CD4-positive, alpha-beta memory T cell (primary cell): ENCODE measurements around the gene CALML3. TPM values are rescaled to one million over a fixed set of nuclear protein-coding genes. Genes with fewer than 3 reads are reported as not detected.

Experiments
- CTCF ChIA-PET: fragments of 350-600 bp; sonication (Branson Sonifier 250); formaldehyde crosslinking; loops from one replicate; lab custom pipeline; 2021; ENCODE audit warnings: inconsistent platforms; ENCODE audit not compliant: partially characterized antibody; lab: Charles Lee
- POLR2A ChIA-PET: fragments of 350-600 bp; sonication (Branson Sonifier 250); formaldehyde crosslinking; loops from one replicate; lab custom pipeline; 2021; ENCODE audit not compliant: partially characterized antibody; lab: Charles Lee
- DNase-seq, 5 donors: peaks; one replicate each; pipeline versions ENCODE4 v3.0.0 to v3.0.0-alpha.2; 2020 to 2022; ENCODE audit warnings: mixed read lengths in 1 of 5
- H3K27ac ChIP-seq: one replicate; pipeline ENCODE4 v1.7.0; 2013; ENCODE audit warnings: low read depth, low read length
- H3K27me3 ChIP-seq: 2 replicates; pipeline ENCODE4 v1.7.0; 2013; ENCODE audit warnings: mild to moderate bottlenecking, low read length, moderate library complexity; ENCODE audit not compliant: insufficient read depth
- H3K36me3 ChIP-seq: 2 replicates; pipeline ENCODE4 v1.7.0; 2013; ENCODE audit warnings: mild to moderate bottlenecking, low read length, moderate library complexity; ENCODE audit not compliant: insufficient read depth
- H3K4me1 ChIP-seq: 2 replicates; pipeline ENCODE4 v1.7.0; 2013; ENCODE audit warnings: mild to moderate bottlenecking, low read length, moderate library complexity; ENCODE audit not compliant: insufficient read depth
- H3K4me3 ChIP-seq, 2 donors: one replicate each; pipeline ENCODE4 v1.7.0; 2013; ENCODE audit warnings: low read length in 2 of 2, mild to moderate bottlenecking in 1 of 2
- H3K9me3 ChIP-seq, 2 donors: one replicate each; pipeline ENCODE4 v1.7.0; 2013; ENCODE audit warnings: low read length in 2 of 2, control low read depth in 1 of 2; ENCODE audit not compliant: control insufficient read depth in 1 of 2
- H3K27ac Mint-ChIP-seq, 7 donors: one replicate each; pipeline ENCODE4 v1.8.0; 2020 to 2021; ENCODE audit warnings: mixed read lengths in 7 of 7, mild to moderate bottlenecking in 6 of 7, inconsistent platforms in 3 of 7, moderate library complexity in 3 of 7
- H3K27me3 Mint-ChIP-seq, 2 donors: one replicate each; pipeline ENCODE4 v1.8.0; 2020 to 2021; ENCODE audit warnings: mixed read lengths in 2 of 2
- H3K36me3 Mint-ChIP-seq, 2 donors: one replicate each; pipeline ENCODE4 v1.8.0; 2020 to 2021; ENCODE audit warnings: mixed read lengths in 2 of 2, inconsistent platforms in 1 of 2, mild to moderate bottlenecking in 1 of 2
- H3K4me1 Mint-ChIP-seq, 4 donors: one replicate each; pipeline ENCODE4 v1.8.0; 2020 to 2021; ENCODE audit warnings: mixed read lengths in 4 of 4, mild to moderate bottlenecking in 1 of 4
- H3K4me3 Mint-ChIP-seq, 8 donors: one replicate each; pipeline ENCODE4 v1.8.0; 2020 to 2021; ENCODE audit warnings: mixed read lengths in 8 of 8, mild to moderate bottlenecking in 7 of 8, moderate library complexity in 6 of 8, inconsistent platforms in 3 of 8
- H3K9me3 Mint-ChIP-seq, 8 donors: one replicate each; pipeline ENCODE4 v1.8.0; 2020 to 2021; ENCODE audit warnings: mixed read lengths in 8 of 8, mild to moderate bottlenecking in 5 of 8, inconsistent platforms in 3 of 8, moderate library complexity in 1 of 8
- intact Hi-C: fragments of 100-400 bp; cut with micrococcal nuclease; formaldehyde crosslinking; loops from one replicate; pipeline ENCODE4 v1.15.1; 2023
- polyA plus RNA-seq, 2 donors: library from polyadenylated mRNA; unstranded; fragments of 300-500 nt; fragmentation: Illumina TruSeq; gene quantifications; one replicate each; pipeline ENCODE4 v1.2.3, GENCODE V29; 2021
- total RNA-seq, 2 experiments: library from RNA; stranded (reverse); gene quantifications; one replicate each; pipeline ENCODE4 v1.2.3, GENCODE V29; 2021

Gene CALML3
- total and polyA plus RNA-seq, 4 experiments from 2014 or later, result not detected

DNA sequence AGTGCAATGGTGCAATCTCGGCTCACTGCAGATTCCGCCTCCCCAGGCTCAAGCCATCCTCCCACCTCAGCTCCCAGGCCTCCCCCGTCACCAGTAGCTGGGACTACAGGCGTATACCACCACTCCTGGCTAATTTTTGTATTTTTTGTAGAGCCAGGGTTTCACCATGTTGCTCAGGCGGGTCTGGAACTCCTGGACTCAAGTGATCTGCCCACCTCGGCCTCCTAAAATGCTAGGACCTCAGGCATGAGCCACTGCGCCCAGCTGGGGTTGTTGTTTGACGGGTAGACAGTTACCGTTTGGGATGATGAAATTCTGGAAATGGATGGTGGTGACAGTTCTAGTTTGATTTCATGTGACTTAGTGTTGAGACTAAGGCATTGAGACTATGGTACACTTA is 15.3 kb downstream of the CALML3 start:
- Histone ChIP-seq H3K4me3 (no peak overlapping the region), H3K9me3 (no peaks in the 10 kb centered on the region), H3K4me1 (peaks cover 4% of the 10 kb centered on the region), H3K27ac (no peak overlapping the region), H3K27me3 (no peaks in the 10 kb centered on the region), H3K36me3 (no peaks in the 10 kb centered on the region)
- ChIA-PET CTCF (no interaction called here), POLR2A (no interaction called here)
- no peaks in the 10 kb centered on the region for H3K4me1 Mint-ChIP-seq
- intact Hi-C loops, result no loop called here
- peaks cover 2 to 4% of the 10 kb centered on the region in 2 donors for H3K36me3 Mint-ChIP-seq
- H3K27ac Mint-ChIP-seq, result no peak overlapping the region
- H3K27me3 Mint-ChIP-seq, result peaks cover 0 to 3% of the 10 kb centered on the region in 2 donors
- H3K4me3 Mint-ChIP-seq, result no peak overlapping the region
- H3K9me3 Mint-ChIP-seq, result peaks cover 0 to 28% (median 18%) of the 10 kb centered on the region in 8 donors
- DNase-seq, result no peak

DNA sequence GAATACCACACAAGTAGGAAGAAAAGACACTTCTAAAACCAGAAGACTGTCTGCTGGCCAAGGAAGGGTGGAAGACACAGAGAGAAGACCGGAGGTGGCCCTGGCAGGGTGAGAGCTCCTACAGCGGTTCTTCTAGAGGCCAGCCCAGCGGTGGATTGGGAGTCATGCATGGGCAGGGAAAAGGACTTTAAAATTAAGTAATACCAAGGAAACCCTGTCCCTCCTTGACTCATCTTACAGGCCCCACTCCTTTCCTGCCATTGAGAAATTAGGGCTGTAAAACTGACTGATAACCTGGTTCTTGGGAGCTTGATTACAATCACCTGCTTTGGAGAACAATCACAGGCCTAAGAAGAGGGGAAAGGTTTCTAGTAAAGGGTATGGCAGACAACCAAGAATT is 16.1 kb downstream of the CALML3 start:
- H3K27me3 ChIP-seq, result no peaks in the 10 kb centered on the region
- peaks cover 4% of the 10 kb centered on the region for H3K4me1 ChIP-seq
- Mint-ChIP-seq H3K36me3 (peaks cover 2 to 4% of the 10 kb centered on the region in 2 donors), H3K27ac (no peak overlapping the region), H3K27me3 (peaks cover 0 to 3% of the 10 kb centered on the region in 2 donors), H3K9me3 (peaks cover 0 to 28% (median 18%) of the 10 kb centered on the region in 8 donors), H3K4me3 (no peak overlapping the region), H3K4me1 (no peaks in the 10 kb centered on the region)
- DNase-seq, result no peak
- ChIA-PET POLR2A (no interaction called here), CTCF (no interaction called here)
- intact Hi-C loops, result no loop called here
- H3K27ac ChIP-seq, result no peak overlapping the region
- H3K36me3 ChIP-seq, result no peaks in the 10 kb centered on the region
- no peak overlapping the region for H3K4me3 ChIP-seq
- H3K9me3 ChIP-seq, result no peaks in the 10 kb centered on the region

DNA sequence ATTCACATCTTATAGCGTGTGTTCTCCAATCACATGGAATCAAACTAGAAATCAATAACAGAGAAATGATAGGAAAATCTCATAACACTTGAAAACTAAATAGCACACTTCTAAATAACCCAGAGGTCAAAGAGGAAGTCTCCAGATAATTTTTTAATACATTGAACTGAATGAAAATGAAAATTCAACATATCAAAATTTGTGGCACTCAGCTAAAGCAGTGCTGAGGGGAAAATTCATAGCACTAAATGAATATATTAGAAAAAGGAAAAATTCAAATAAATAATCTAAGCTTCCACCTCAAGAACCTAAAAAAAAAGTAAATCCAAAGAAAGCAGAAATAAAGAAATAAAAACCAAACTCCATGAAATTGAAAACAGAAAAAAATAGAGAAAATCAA is 17.3 kb downstream of the CALML3 start:
- Histone ChIP-seq H3K4me1 (peaks cover 4% of the 10 kb centered on the region), H3K36me3 (no peaks in the 10 kb centered on the region), H3K27me3 (no peaks in the 10 kb centered on the region), H3K9me3 (no peaks in the 10 kb centered on the region), H3K4me3 (no peak overlapping the region), H3K27ac (no peak overlapping the region)
- ChIA-PET CTCF (no interaction called here), POLR2A (no interaction called here)
- no peak overlapping the region for H3K4me3 Mint-ChIP-seq
- peaks cover 2 to 4% of the 10 kb centered on the region in 2 donors for H3K36me3 Mint-ChIP-seq
- H3K4me1 Mint-ChIP-seq, result no peaks in the 10 kb centered on the region
- DNase-seq, result no peak
- intact Hi-C loops, result no loop called here
- no peak overlapping the region for H3K27ac Mint-ChIP-seq
- peaks cover 0 to 3% of the 10 kb centered on the region in 2 donors for H3K27me3 Mint-ChIP-seq
- H3K9me3 Mint-ChIP-seq, result peaks cover 0 to 28% (median 18%) of the 10 kb centered on the region in 8 donors

DNA sequence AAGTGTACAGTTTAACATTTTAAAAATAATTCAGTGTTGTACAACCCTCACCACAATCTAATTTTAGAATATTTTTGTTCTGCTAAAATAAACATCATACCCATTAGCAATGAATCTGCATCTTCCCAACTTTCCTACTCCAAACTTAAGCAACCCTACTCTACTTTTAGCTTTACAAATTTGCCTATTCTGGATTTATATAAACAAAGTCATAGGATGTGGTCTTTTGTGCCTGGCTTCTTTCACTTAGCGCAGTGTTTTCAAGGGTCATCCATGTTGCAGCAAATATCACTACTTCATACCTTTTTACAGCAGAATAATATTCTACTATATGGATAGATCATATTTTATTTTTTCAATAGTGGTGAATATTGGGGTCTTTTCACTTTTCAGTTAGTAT is 18.9 kb downstream of the CALML3 start:
- H3K9me3 Mint-ChIP-seq, result peaks cover 0 to 28% (median 18%) of the 10 kb centered on the region in 8 donors
- no peaks in the 10 kb centered on the region for H3K9me3 ChIP-seq
- H3K36me3 ChIP-seq, result no peaks in the 10 kb centered on the region
- H3K4me1 Mint-ChIP-seq, result no peaks in the 10 kb centered on the region
- intact Hi-C loops, result no loop called here
- H3K27ac Mint-ChIP-seq, result no peak overlapping the region
- CTCF ChIA-PET, result no interaction called here
- H3K36me3 Mint-ChIP-seq, result peaks cover 2 to 4% of the 10 kb centered on the region in 2 donors
- no peaks in the 10 kb centered on the region for H3K27me3 ChIP-seq
- no peak overlapping the region for H3K27ac ChIP-seq
- DNase-seq, result no peak
- POLR2A ChIA-PET, result interaction anchor here (0.5 kb wide), 1 partner anchor 345 kb away, joined by 3 read pairs; no protein-coding TSS in a partner anchor
- no peak overlapping the region for H3K4me3 ChIP-seq
- peaks cover 0 to 3% of the 10 kb centered on the region in 2 donors for H3K27me3 Mint-ChIP-seq
- no peak overlapping the region for H3K4me3 Mint-ChIP-seq
- H3K4me1 ChIP-seq, result peaks cover 12% of the 10 kb centered on the region

DNA sequence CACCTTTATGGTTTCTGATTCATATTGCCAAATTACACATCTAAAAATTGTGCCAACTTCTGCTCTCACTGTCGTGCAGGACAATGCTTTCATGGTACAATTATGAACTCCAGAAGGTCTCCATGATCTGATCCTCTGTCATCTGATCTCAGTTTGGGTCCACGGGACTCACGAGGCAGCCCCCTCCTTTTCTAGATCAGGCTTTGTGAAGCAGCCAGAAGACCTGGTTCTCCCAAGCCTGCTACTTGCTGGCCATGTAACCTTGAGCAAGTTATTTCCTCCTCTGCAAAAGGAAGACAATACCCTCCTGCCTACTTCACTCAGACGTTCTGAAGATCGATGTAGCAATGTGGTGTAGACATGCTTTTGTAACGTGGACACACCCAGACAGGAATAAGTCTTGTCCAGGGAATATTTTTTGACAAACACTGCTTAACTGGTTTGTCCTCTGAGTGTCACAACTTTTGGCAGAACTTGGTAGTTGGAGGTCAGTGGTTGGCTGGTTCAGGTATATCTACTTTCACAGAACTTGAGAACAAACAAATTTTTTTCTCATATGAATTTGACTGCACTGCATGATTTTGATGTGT is 19.6 kb downstream of the CALML3 start:
- Histone ChIP-seq H3K9me3 (no peaks in the 10 kb centered on the region), H3K27ac (no peak overlapping the region), H3K36me3 (no peaks in the 10 kb centered on the region), H3K27me3 (no peaks in the 10 kb centered on the region), H3K4me3 (no peak overlapping the region), H3K4me1 (peaks cover 16% of the 10 kb centered on the region)
- no peaks in the 10 kb centered on the region for H3K4me1 Mint-ChIP-seq
- H3K4me3 Mint-ChIP-seq, result no peak overlapping the region
- ChIA-PET CTCF (no interaction called here), POLR2A (interaction anchor here (0.5 kb wide), 1 partner anchor 345 kb away, joined by 3 read pairs; no protein-coding TSS in a partner anchor)
- DNase-seq, result no peak
- H3K27me3 Mint-ChIP-seq, result peaks cover 0 to 3% of the 10 kb centered on the region in 2 donors
- peaks cover 2 to 4% of the 10 kb centered on the region in 2 donors for H3K36me3 Mint-ChIP-seq
- H3K27ac Mint-ChIP-seq, result no peak overlapping the region
- peaks cover 0 to 28% (median 18%) of the 10 kb centered on the region in 8 donors for H3K9me3 Mint-ChIP-seq
- intact Hi-C loops, result no loop called here

DNA sequence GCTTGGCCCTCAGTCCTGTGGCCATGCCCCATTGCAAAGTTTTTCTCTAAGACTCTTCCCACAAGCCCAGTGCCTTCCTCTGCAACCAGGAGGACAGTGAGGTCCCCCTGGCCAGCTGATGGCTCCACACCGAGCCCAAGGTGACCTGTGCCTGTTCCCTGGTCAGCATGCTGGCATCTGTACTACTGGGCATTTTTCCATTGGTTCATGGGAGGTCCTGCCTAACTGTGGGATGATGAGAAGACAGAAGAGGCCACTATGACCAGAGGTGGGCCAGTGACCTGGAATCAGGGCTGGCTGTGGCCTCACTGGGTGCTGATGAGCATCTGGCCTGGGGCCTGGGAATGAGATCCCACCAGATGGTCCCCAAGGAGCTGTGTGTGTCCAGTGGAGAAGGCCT is 20.2 kb downstream of the CALML3 start:
- no peak overlapping the region for H3K4me3 ChIP-seq
- H3K27me3 ChIP-seq, result no peaks in the 10 kb centered on the region
- peaks cover 17% of the 10 kb centered on the region for H3K4me1 ChIP-seq
- no peak for DNase-seq
- POLR2A ChIA-PET, result no interaction called here
- no peaks in the 10 kb centered on the region for H3K36me3 ChIP-seq
- Mint-ChIP-seq H3K4me3 (no peak overlapping the region), H3K27me3 (peaks cover 0 to 3% of the 10 kb centered on the region in 2 donors), H3K27ac (peak overlapping the region in 2 of 7 donors; percentile 38 to 48), H3K36me3 (peaks cover 2 to 4% of the 10 kb centered on the region in 2 donors), H3K4me1 (peaks cover 0 to under 1% (median 0%) of the 10 kb centered on the region in 4 donors), H3K9me3 (peaks cover 0 to 28% (median 18%) of the 10 kb centered on the region in 8 donors)
- intact Hi-C loops, result no loop called here
- H3K9me3 ChIP-seq, result no peaks in the 10 kb centered on the region
- CTCF ChIA-PET, result no interaction called here
- no peak overlapping the region for H3K27ac ChIP-seq

DNA sequence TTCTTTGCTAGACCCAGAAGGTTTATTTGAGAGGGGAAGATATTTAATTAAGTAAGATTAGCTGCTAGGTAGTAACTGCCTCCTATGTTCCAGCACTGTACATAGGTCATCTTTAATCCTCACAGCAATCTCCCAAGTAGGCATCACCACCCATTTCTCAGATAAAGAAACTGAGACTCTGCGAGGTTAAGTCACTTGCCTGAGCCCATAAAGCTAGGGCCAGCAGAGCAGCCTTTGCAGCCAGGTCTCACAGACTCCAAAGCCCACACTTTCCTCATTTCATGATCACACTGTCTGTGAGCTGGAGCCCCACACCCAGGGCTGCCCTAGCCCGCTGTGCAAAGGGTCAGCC is 20.6 kb downstream of the CALML3 start:
- peaks cover 2 to 4% of the 10 kb centered on the region in 2 donors for H3K36me3 Mint-ChIP-seq
- Histone ChIP-seq H3K27ac (no peak overlapping the region), H3K4me3 (no peak overlapping the region), H3K4me1 (peaks cover 17% of the 10 kb centered on the region), H3K36me3 (no peaks in the 10 kb centered on the region), H3K9me3 (no peaks in the 10 kb centered on the region), H3K27me3 (no peaks in the 10 kb centered on the region)
- H3K9me3 Mint-ChIP-seq, result peaks cover 0 to 26% (median 18%) of the 10 kb centered on the region in 8 donors
- POLR2A ChIA-PET, result no interaction called here
- H3K4me1 Mint-ChIP-seq, result peaks cover 0 to 4% (median 2%) of the 10 kb centered on the region in 4 donors
- no peak for DNase-seq
- peak overlapping the region in 2 of 7 donors; percentile 38 to 48 for H3K27ac Mint-ChIP-seq
- H3K4me3 Mint-ChIP-seq, result no peak overlapping the region
- peaks cover 0 to 3% of the 10 kb centered on the region in 2 donors for H3K27me3 Mint-ChIP-seq
- CTCF ChIA-PET, result no interaction called here
- intact Hi-C loops, result no loop called here
